GM12878 (cell line): ENCODE results near the gene TGM6. TPM values are rescaled to one million over a fixed set of nuclear protein-coding genes. Genes with fewer than 3 reads are reported as not detected.

Experiments
- ATAC-seq: fragments of 200-7000 bp; cut with Tn5 transposase; 3 replicates; pipeline ENCODE4 v1.9.1; 2020; ENCODE audit warnings: mild to moderate bottlenecking, moderate library complexity
- BruUV-seq: library from RNA; stranded (reverse); fragments of 400-500 nt; replicated peaks from 2 replicates; lab custom pipeline; 2021; lab: Mats Ljungman, UMichigan
- CTCF ChIA-PET: fragments of 300-600 bp; sonication (Branson Sonifier 250); formaldehyde crosslinking; extraction: SDS; loops from one replicate; lab custom pipeline; 2021; ENCODE audit warnings: inconsistent platforms; lab: Yijun Ruan, JAX
- POLR2A ChIA-PET: fragments of 350-600 bp; formaldehyde crosslinking; extraction: SDS; loops from one replicate; lab custom pipeline; 2021; ENCODE audit warnings: inconsistent platforms; lab: Charles Lee
- RAD21 ChIA-PET: fragments of 300-600 bp; sonication (Branson Sonifier 250); formaldehyde crosslinking; loops from one replicate; lab custom pipeline; 2023; ENCODE audit warnings: antibody characterized with exemption; ENCODE audit not compliant: unreplicated experiment; lab: Charles Lee
- SMC1A ChIA-PET: fragments of 300-600 bp; sonication (Branson Sonifier 250); formaldehyde crosslinking; loops from one replicate; lab custom pipeline; 2023; ENCODE audit not compliant: unreplicated experiment, uncharacterized antibody; lab: Charles Lee
- DNase-seq: peaks from one replicate; pipeline ENCODE4 v3.0.0-alpha.2; 2011; ENCODE audit warnings: low read depth, low spot score
- FAIRE-seq: peaks from 3 replicates; lab custom pipeline; 2011; peaks lifted over from hg19 to GRCh38; lab: Jason Lieb, UNC
- H2AFZ ChIP-seq: 2 replicates; pipeline ENCODE4 v1.6.0; 2011; ENCODE audit warnings: low read depth, low read length, control low read depth; ENCODE audit not compliant: control insufficient read depth
- H3K27ac ChIP-seq: 2 replicates; pipeline ENCODE4 v1.5.1; 2011; ENCODE audit warnings: control low read depth; ENCODE audit not compliant: control insufficient read depth, insufficient read depth
- H3K27me3 ChIP-seq, 2 experiments: replicated peaks in 1 of 2; 2 replicates each; pipeline versions ENCODE4 v1.6.0 to v1.6.1; 2011; ENCODE audit warnings: low read length in 1 of 2; ENCODE audit not compliant: control insufficient read depth in 2 of 2, insufficient read depth in 2 of 2
- H3K36me3 ChIP-seq, 2 experiments: 2 replicates each; pipeline ENCODE4 v1.5.1; 2011; ENCODE audit warnings: low read length in 1 of 2; ENCODE audit not compliant: control insufficient read depth in 2 of 2, insufficient read depth in 2 of 2
- H3K4me1 ChIP-seq: 2 replicates; pipeline ENCODE4 v1.6.1; 2011; ENCODE audit warnings: mild to moderate bottlenecking, low read length, moderate library complexity, mixed read lengths; ENCODE audit not compliant: control insufficient read depth, insufficient read depth
- H3K4me2 ChIP-seq: 2 replicates; pipeline ENCODE4 v1.6.0; 2011; ENCODE audit warnings: control low read depth; ENCODE audit not compliant: control insufficient read depth, insufficient read depth
- H3K4me3 ChIP-seq: fragments of 200-600 bp; sonication (generic); 2 replicates; pipeline ENCODE4 v1.5.1; 2016
- H3K79me2 ChIP-seq: 2 replicates; pipeline ENCODE4 v1.6.0; 2011; ENCODE audit warnings: low read length; ENCODE audit not compliant: control insufficient read depth, insufficient read depth
- H3K9ac ChIP-seq: 2 replicates; pipeline ENCODE4 v1.8.0; 2011; ENCODE audit warnings: low read length, control low read depth, mixed read lengths; ENCODE audit not compliant: control insufficient read depth, insufficient read depth
- H3K9me3 ChIP-seq: replicated peaks from 3 replicates; pipeline ENCODE4 v1.5.1; 2011; ENCODE audit warnings: mild to moderate bottlenecking, low read length; ENCODE audit not compliant: control insufficient read depth, insufficient read depth
- H4K20me1 ChIP-seq: 2 replicates; pipeline ENCODE4 v1.6.0; 2011; ENCODE audit not compliant: control insufficient read depth, insufficient read depth
- ATF7 ChIP-seq: fragments of 450-650 bp; IDR thresholded peaks from 2 replicates; pipeline ENCODE4 v1.6.1; 2016; ENCODE audit warnings: low read depth, mild to moderate bottlenecking
- EP300 ChIP-seq, 2 experiments: fragments of 150-350 bp in 1 of 2; IDR thresholded peaks; 2 replicates each; pipeline ENCODE4 v1.6.1; 2011 to 2012; ENCODE audit warnings: low read depth in 2 of 2, low read length in 2 of 2, borderline replicate concordance in 1 of 2, improper control_type of control experiment in 1 of 2, inconsistent platforms in 1 of 2; ENCODE audit not compliant: control insufficient read depth in 1 of 2
- FOXK2 ChIP-seq: fragments of 450-650 bp; IDR thresholded peaks from 2 replicates; pipeline ENCODE4 v1.6.1; 2017; ENCODE audit warnings: mild to moderate bottlenecking, moderate library complexity
- HSF1 ChIP-seq: fragments of 150-350 bp; IDR thresholded peaks from 2 replicates; pipeline ENCODE4 v1.6.1; 2014; ENCODE audit warnings: mild to moderate bottlenecking, low read depth, low read length
- IRF3 ChIP-seq: fragments of 450-650 bp; IDR thresholded peaks from 2 replicates; pipeline ENCODE4 v1.6.1; 2014; ENCODE audit warnings: mild to moderate bottlenecking
- JUND ChIP-seq: IDR thresholded peaks from 2 replicates; pipeline ENCODE4 v1.6.1; 2012; ENCODE audit warnings: low read depth, mild to moderate bottlenecking, low read length, improper control_type of control experiment, moderate library complexity
- KLF5 ChIP-seq: fragments of 450-650 bp; IDR thresholded peaks from 2 replicates; pipeline ENCODE4 v1.6.1; 2014; ENCODE audit warnings: mild to moderate bottlenecking; ENCODE audit not compliant: partially characterized antibody
- POLR2AphosphoS5 ChIP-seq: IDR thresholded peaks from 2 replicates; pipeline ENCODE4 v1.6.1; 2011; ENCODE audit warnings: mild to moderate bottlenecking, low read length, inconsistent platforms
- SKIL ChIP-seq: fragments of 450-650 bp; IDR thresholded peaks from 2 replicates; pipeline ENCODE4 v1.6.1; 2017; ENCODE audit warnings: mild to moderate bottlenecking, low read depth, inconsistent platforms; ENCODE audit not compliant: poor library complexity, severe bottlenecking
- SMARCA5 ChIP-seq: fragments of 450-650 bp; IDR thresholded peaks from 2 replicates; pipeline ENCODE4 v1.6.1; 2017; ENCODE audit warnings: mild to moderate bottlenecking
- TBL1XR1 ChIP-seq: IDR thresholded peaks from 2 replicates; pipeline ENCODE4 v1.6.1; 2012; ENCODE audit warnings: low read depth, low read length, improper control_type of control experiment
- ZNF24 ChIP-seq: fragments of 450-650 bp; IDR thresholded peaks from 2 replicates; pipeline ENCODE4 v1.6.1; 2017; ENCODE audit warnings: antibody characterized with exemption, mild to moderate bottlenecking
- ZNF274 ChIP-seq: IDR thresholded peaks from one replicate; pipeline ENCODE4 v1.8.0; 2011; ENCODE audit not compliant: insufficient read length, insufficient read depth
- ZNF687 ChIP-seq: fragments of 450-650 bp; IDR thresholded peaks from 2 replicates; pipeline ENCODE4 v1.6.1; 2017; ENCODE audit warnings: mild to moderate bottlenecking, moderate library complexity
- WGBS: methylation state at CpG from one replicate; pipeline ENCODE4 v1.1.6; 2016; ENCODE audit warnings: low lambda C conversion rate; ENCODE audit not compliant: insufficient replicate concordance, insufficient coverage; ENCODE audit errors: missing lambda C conversion rate; 5-methylcytosine and 5-hydroxymethylcytosine counted together
- in situ Hi-C: fragments of 300-500 bp; cut with MboI; formaldehyde crosslinking; loops from 9 replicates; pipeline ENCODE4 v1.14.3; 2018; ENCODE audit warnings: mixed read lengths
- intact Hi-C: fragments of 100-400 bp; cut with micrococcal nuclease; formaldehyde crosslinking; loops from one replicate; pipeline ENCODE4 v1.14.2; 2022; ENCODE audit not compliant: unreplicated experiment
- polyA plus RNA-seq, 11 experiments: library from polyadenylated mRNA; depleted of rRNA in 4 of 11; unstranded in 6 of 11; stranded (reverse) in 5 of 11; fragments of >200 nt; fragmentation: Nextera tagmentation in 4 of 11; fragmentation: Illumina TruSeq in 1 of 11; extraction: Ambion mirVana in 4 of 11; extraction: Trizol in 1 of 11; gene quantifications; 1 replicate in 1 of 11; 2 replicates in 10 of 11; pipeline versions ENCODE4 v1.2.1 to v1.2.3, GENCODE V29; 2011 to 2016; ENCODE audit warnings: inconsistent platforms in 2 of 11, missing spikeins in 2 of 11, low read depth in 1 of 11
- total RNA-seq, 4 experiments: library from RNA; depleted of rRNA in 3 of 4; stranded (reverse); fragments of >200 nt in 3 of 4; fragmentation: Illumina TruSeq in 1 of 4; extraction: Trizol in 1 of 4; gene quantifications; 2 replicates each; pipeline versions ENCODE4 v1.2.1 to v1.2.3, GENCODE V29; 2013 to 2021

The TGM6 gene
- total and polyA plus RNA-seq, 10 of the 15 experiments (the other 5 are each of a cell fraction or from before 2014, with no cell fraction given): not detected

DNA sequence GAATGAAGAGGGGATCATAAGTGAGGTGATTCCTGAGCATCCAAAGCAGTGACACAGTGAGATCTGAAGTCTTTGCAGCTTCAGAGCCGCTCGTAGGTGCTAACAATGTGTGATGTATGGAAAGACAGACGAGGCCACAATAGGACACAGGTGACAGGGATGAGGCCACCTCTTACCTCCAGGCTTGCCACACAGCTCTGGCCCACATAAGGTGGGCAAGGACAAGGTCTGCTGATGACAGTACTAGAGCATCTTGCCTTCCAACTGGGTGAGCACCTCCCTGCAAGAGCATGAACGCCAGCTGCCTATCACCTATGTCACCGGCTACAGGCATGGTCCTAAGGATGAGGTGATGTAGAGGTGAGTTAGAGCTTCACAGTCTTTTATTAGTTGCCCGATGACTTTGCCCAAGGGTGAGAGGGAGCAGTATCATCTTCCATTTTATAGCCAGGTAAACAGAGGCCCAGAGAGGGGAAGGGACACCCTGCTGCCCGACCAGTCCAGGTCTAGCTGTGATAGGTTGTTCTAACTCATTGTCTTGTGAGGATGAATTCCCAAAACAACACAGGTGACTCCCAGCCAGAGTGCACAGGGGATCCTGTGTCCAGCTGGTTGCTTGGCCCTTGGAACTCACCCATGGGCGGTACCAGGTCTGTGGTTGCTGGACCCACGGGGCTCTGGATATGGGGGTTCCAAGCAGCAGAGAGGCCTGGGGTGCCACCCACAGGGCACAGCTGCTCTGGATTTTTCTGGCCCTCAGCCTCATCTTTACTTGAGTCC is 6.2 kb upstream of the TGM6 start:
- ATAC-seq: no peak
- intact Hi-C loops: no loop called here
- CTCF ChIA-PET: interaction anchor here (1.3 kb wide), 3 partner anchors 13 to 147 kb away, joined by 3 read pairs; no protein-coding TSS in a partner anchor
- H3K9ac ChIP-seq: no peak overlapping the region
- SMC1A ChIA-PET: no interaction called here
- BruUV-seq: no TSS peak
- no peaks in the 10 kb centered on the region for H3K79me2 ChIP-seq
- no peak overlapping the region for H3K4me2 ChIP-seq
- RAD21 ChIA-PET: no interaction called here
- POLR2A ChIA-PET: interaction anchor here (0.6 kb wide), 1 partner anchor 151 kb away, joined by 5 read pairs; no protein-coding TSS in a partner anchor
- H2AFZ ChIP-seq: no peak overlapping the region
- no peaks in the 10 kb centered on the region for H4K20me1 ChIP-seq
- H3K9me3 ChIP-seq: no peaks in the 10 kb centered on the region
- in situ Hi-C loops: no loop called here
- no peaks in the 10 kb centered on the region; a peak in 2 of 4 replicates for H3K27me3 ChIP-seq
- no peak for FAIRE-seq
- no peak overlapping the region for H3K27ac ChIP-seq
- no peaks in the 10 kb centered on the region for H3K36me3 ChIP-seq
- no peak for DNase-seq
- H3K4me3 ChIP-seq: no peak overlapping the region
- WGBS: 28% methylated on average over 9 of the region's 9 CpGs
- H3K4me1 ChIP-seq: no peaks in the 10 kb centered on the region; the same call in 1 of the 2 replicates
- no peak for TF ChIP-seq ZNF24
- TF ChIP-seq ZNF687: no peak
- no peak for TF ChIP-seq TBL1XR1
- no peak for TF ChIP-seq KLF5
- no peak for TF ChIP-seq POLR2AphosphoS5
- no peak for TF ChIP-seq ZNF274
- TF ChIP-seq IRF3: no peak
- no peak for TF ChIP-seq SKIL
- TF ChIP-seq JUND: no peak
- TF ChIP-seq EP300 (IDR thresholded peaks at IDR 0.05; ENCODE audit: borderline replicate concordance in 1 of 2, control insufficient read depth in 1 of 2, low read depth in 2 of 2, low read length in 2 of 2): no peak
- TF ChIP-seq ATF7: no peak
- TF ChIP-seq SMARCA5: no peak
- TF ChIP-seq HSF1: no peak
- TF ChIP-seq FOXK2: no peak
